Measurements from ENCODE around the gene RALY.

RALY gene

DNA sequence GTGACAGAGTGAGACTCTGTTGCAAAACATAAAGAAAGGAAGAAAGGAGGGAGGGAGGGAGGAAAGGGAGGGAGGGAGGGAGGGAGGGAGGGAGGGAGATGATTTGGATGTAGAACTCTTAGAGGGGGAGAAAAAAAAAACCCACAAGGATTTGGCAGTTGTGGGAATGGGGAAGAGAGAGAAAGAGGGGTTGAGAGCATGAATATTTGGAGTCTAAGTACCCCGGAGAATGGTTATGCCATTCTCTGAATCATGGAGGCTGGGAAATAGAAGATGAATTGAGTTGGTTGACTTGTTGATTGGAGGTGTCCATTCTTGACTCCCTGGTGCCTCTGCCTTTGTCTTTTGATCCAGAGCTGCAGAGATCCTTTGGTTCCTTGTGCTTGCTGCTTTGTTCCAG lies 35.7 kb downstream of the RALY start:
- no peak overlapping the region for H3K4me3 ChIP-seq (ENCODE audit: low read length)
- H3K27me3 ChIP-seq (ENCODE audit: insufficient read depth, low read length) = no peaks in the 10 kb centered on the region
- no peak overlapping the region for H2AFZ ChIP-seq (ENCODE audit: low read depth, low read length)
- peaks cover 35% of the 10 kb centered on the region for H3K36me3 ChIP-seq (ENCODE audit: insufficient read depth, low read length)
- H3K4me1 ChIP-seq (ENCODE audit: insufficient read depth, low read length) = no peaks in the 10 kb centered on the region
- no peaks in the 10 kb centered on the region for H3K9me3 ChIP-seq (ENCODE audit: low read length)

DNA sequence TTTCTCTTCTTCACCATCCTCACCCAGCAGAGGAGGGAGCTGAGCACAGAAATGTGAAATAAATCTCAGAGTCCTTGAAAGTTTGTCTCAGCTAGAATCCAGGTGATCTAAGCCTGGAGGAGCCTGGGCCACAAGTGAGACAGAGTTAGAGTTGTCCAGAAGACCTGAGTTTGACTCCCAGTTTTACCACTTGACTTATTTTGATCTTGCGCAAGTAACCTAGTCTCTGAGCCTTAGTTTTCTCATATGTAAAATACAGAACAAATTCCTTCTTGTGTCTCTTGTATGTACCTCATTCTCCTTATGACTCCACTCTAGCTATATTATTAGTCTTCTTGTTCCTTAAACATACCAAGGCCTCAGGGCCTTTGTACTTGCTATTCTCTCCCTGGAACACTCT lies 36.7 kb downstream of the RALY start:
- H3K27me3 ChIP-seq (ENCODE audit: insufficient read depth, low read length) = no peaks in the 10 kb centered on the region
- no peaks in the 10 kb centered on the region for H3K4me1 ChIP-seq (ENCODE audit: insufficient read depth, low read length)
- no peak overlapping the region for H3K4me3 ChIP-seq (ENCODE audit: low read length)
- H2AFZ ChIP-seq (ENCODE audit: low read depth, low read length) = no peak overlapping the region
- H3K36me3 ChIP-seq (ENCODE audit: insufficient read depth, low read length) = peaks cover 35% of the 10 kb centered on the region
- no peaks in the 10 kb centered on the region for H3K9me3 ChIP-seq (ENCODE audit: low read length)

DNA sequence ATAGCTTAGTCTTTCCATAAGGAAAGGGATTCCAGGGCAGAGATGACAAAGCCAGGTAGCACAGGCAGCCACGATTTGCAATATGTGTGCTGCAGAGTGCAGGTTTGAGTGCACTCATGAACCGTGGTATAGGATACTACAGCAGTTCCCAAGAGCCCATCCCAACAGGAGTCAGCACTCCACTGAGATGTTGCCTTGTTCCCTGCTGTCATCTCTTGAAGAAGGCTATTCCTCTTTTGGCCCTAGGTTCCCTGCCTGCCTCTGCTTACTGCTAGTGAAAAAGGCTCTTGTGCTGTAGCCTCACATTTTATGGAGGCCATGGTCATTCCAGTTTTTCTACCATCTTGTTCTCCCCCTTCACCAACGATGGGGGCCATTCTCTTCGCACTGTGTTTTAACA lies 40.2 kb downstream of the RALY start:
- Histone ChIP-seq H3K9me3 (ENCODE audit: low read length) (no peaks in the 10 kb centered on the region), H2AFZ (ENCODE audit: low read depth, low read length) (no peak overlapping the region), H3K4me3 (ENCODE audit: low read length) (no peak overlapping the region), H3K4me1 (ENCODE audit: insufficient read depth, low read length) (no peaks in the 10 kb centered on the region), H3K36me3 (ENCODE audit: insufficient read depth, low read length) (peaks cover 39% of the 10 kb centered on the region), H3K27me3 (ENCODE audit: insufficient read depth, low read length) (no peaks in the 10 kb centered on the region)

DNA sequence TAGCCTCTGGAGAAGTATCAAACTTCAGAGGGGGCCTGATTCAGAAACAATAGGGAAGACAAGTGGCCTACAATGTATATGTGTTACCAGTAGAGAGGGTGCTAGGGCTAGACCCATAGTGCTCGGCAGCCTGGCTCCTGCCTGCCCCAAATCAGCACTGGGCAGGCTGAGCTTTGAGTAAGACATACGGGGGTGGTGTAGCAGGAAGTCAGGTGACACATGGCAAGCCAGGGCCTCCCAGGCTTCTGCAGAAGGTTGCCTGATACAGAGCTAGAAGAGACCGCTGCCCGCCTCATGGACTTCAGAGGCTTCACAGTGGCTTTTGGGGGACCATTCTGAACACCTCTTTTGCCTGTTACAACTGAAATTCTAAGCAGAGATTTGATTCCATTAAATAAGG lies 43.4 kb downstream of the RALY start:
- H3K36me3 ChIP-seq (ENCODE audit: insufficient read depth, low read length) = peaks cover 28% of the 10 kb centered on the region
- H3K4me1 ChIP-seq (ENCODE audit: insufficient read depth, low read length) = no peaks in the 10 kb centered on the region

DNA sequence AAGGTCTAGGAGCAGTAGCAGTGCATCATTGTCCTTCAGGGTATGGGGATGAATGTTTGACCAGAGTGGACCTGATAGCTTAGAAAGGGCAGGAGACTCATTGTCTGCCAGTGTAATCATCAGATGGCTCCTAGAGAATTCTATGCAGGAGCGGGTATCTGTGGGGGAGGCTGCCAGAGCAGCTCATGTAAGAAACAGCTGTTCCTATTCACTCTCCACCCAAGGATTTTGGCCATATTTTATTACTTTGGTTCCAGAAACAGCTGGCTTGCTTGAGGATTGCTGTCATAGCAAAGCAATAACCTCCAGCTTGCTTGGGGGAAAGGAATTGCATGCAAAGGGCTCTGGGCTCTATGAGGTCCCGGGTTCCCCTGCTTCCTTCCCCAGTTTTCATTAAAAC lies 44.1 kb downstream of the RALY start:
- H3K36me3 ChIP-seq (ENCODE audit: insufficient read depth, low read length) = peaks cover 22% of the 10 kb centered on the region
- H3K9me3 ChIP-seq (ENCODE audit: low read length) = no peaks in the 10 kb centered on the region

More for the DNA sequence above, 43.4 kb downstream of the RALY start:
- Histone ChIP-seq H3K4me3 (ENCODE audit: low read length) (no peak overlapping the region), H2AFZ (ENCODE audit: low read depth, low read length) (no peak overlapping the region), H3K9me3 (ENCODE audit: low read length) (no peaks in the 10 kb centered on the region), H3K27me3 (ENCODE audit: insufficient read depth, low read length) (no peaks in the 10 kb centered on the region)

DNA sequence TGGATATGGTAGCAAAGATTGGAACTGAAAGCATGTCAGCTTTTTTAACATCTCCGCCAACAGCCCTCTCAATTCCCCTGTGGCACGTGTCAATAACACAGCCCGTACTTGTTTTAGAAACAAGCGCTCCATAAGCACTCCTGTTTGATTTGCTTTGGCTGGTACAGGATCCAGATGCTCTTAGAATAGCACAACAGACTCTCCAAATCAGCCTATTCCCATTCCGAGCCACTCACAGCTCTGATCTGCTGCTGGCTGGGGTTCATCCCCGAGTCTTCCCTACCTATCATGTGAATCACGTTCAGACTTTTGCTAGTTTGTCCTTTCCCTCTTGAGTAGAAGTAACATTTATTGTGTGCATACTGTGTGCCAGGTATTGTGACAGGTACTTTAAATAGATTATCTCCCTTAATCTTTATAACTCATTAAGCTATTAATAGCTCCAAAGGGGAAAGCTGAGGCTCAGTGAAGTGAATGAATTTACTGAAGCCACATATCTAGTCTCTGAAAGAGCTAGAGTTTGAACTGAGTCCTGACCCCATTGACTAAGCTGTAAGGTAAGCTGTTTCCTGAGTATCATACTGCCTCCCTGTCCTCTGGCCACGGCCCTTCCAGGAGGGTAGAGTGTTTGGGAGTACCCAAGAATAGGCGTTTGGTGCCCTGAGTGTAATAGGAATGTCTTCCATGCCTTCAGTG lies 46.7 kb downstream of the RALY start:
- H3K9me3 ChIP-seq (ENCODE audit: low read length) = no peaks in the 10 kb centered on the region
- no peak overlapping the region for H3K4me3 ChIP-seq (ENCODE audit: low read length)
- H3K4me1 ChIP-seq (ENCODE audit: insufficient read depth, low read length) = peaks cover 6% of the 10 kb centered on the region
- no peak overlapping the region for H2AFZ ChIP-seq (ENCODE audit: low read depth, low read length)
- no peaks in the 10 kb centered on the region for H3K27me3 ChIP-seq (ENCODE audit: insufficient read depth, low read length)
- H3K36me3 ChIP-seq (ENCODE audit: insufficient read depth, low read length) = peaks cover 6% of the 10 kb centered on the region

More for the DNA sequence above, 44.1 kb downstream of the RALY start:
- Histone ChIP-seq H2AFZ (ENCODE audit: low read depth, low read length) (no peak overlapping the region), H3K4me3 (ENCODE audit: low read length) (no peak overlapping the region), H3K4me1 (ENCODE audit: insufficient read depth, low read length) (peaks cover 2% of the 10 kb centered on the region), H3K27me3 (ENCODE audit: insufficient read depth, low read length) (no peaks in the 10 kb centered on the region)

DNA sequence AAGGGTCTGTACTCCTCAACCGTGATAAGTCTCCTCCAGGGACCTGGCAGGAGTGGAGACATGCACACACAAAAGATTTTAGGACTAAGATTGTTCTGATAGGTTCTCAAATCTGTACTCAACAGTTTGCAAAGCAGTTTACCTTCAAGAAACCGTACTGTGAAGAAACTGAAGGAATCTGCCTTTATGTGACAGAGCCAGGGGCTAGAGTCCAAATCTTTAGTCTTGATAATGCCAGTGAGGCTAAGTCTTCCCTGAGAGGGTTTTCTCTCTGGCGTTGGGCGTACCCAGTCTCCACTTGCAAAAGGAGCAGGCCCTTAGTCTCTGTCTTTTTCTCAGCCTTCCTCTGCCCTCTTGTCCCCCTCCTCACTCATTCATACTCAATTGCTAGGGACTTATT lies 47.5 kb downstream of the RALY start:
- Histone ChIP-seq H3K27me3 (ENCODE audit: insufficient read depth, low read length) (no peaks in the 10 kb centered on the region), H3K36me3 (ENCODE audit: insufficient read depth, low read length) (peaks cover 6% of the 10 kb centered on the region), H3K9me3 (ENCODE audit: low read length) (no peaks in the 10 kb centered on the region), H3K4me1 (ENCODE audit: insufficient read depth, low read length) (peaks cover 10% of the 10 kb centered on the region), H3K4me3 (ENCODE audit: low read length) (no peak overlapping the region), H2AFZ (ENCODE audit: low read depth, low read length) (no peak overlapping the region)

DNA sequence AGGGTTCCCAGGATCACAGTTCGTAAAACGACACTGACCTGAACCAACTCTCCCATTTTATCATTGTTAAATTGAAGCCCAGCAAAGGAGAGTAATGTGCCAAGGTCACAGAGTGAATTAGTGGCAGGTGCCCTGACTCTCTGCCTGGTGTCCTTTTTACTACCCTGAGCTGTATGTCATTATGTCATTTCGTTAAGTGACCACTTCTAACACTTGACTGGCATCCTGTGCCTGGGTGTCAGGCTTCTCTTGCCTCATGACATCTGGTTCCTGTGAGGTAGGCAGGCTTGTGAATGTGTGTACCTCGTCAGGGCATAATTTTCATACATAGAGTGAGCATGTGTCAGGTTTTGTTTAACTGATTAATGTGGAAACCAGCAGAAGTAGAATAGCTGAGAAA lies 48.6 kb downstream of the RALY start:
- Histone ChIP-seq H3K9me3 (ENCODE audit: low read length) (no peaks in the 10 kb centered on the region), H3K4me1 (ENCODE audit: insufficient read depth, low read length) (peaks cover 10% of the 10 kb centered on the region), H3K36me3 (ENCODE audit: insufficient read depth, low read length) (peaks cover 3% of the 10 kb centered on the region), H3K27me3 (ENCODE audit: insufficient read depth, low read length) (no peaks in the 10 kb centered on the region), H2AFZ (ENCODE audit: low read depth, low read length) (no peak overlapping the region), H3K4me3 (ENCODE audit: low read length) (no peak overlapping the region)

DNA sequence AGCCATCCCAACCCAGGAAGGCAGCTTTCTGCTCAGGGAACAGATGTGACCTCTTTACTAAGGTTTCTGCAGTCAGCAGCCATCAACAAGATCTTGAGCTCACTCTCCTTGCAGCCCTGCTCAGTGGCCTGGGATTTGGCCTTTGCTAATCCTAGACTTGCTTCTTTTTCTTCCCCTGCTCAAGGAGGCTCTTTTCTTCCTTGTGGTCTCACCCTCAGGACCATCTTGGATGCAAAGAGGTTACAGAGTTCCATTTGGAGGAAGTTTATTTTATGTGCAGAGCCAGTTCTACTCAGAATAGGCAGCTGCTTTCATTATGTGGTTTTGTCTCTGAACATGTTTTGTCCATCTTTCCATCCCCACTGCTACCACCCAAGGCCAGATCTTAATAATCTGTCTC lies 49.3 kb downstream of the RALY start:
- H3K4me1 ChIP-seq (ENCODE audit: insufficient read depth, low read length) = peaks cover 10% of the 10 kb centered on the region
- H3K4me3 ChIP-seq (ENCODE audit: low read length) = no peak overlapping the region
- H3K9me3 ChIP-seq (ENCODE audit: low read length) = no peaks in the 10 kb centered on the region
- H2AFZ ChIP-seq (ENCODE audit: low read depth, low read length) = no peak overlapping the region
- H3K27me3 ChIP-seq (ENCODE audit: insufficient read depth, low read length) = no peaks in the 10 kb centered on the region
- H3K36me3 ChIP-seq (ENCODE audit: insufficient read depth, low read length) = peaks cover 3% of the 10 kb centered on the region

DNA sequence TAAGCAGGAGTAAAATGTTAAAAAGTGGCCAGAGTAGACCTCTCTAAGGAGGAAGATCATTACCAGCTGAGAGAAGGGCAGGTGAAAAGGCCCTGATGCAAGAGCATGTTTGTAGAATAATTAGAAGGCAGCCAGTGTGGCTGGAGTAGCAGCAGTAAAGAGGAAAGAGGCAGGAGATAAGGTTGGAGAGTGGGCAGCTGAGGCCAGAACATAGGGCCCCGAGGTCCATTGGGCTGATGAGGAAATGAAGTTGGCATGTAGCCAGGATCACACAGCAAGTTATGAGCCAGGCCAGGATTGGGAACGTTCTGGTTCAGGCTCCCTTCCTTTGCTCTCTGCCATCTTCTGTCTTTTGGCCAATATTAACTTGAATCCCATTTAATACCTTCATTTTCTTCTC lies 51.6 kb downstream of the RALY start:
- no peaks in the 10 kb centered on the region for H3K9me3 ChIP-seq (ENCODE audit: low read length)
- H3K27me3 ChIP-seq (ENCODE audit: insufficient read depth, low read length) = no peaks in the 10 kb centered on the region
- no peak overlapping the region for H2AFZ ChIP-seq (ENCODE audit: low read depth, low read length)
- H3K36me3 ChIP-seq (ENCODE audit: insufficient read depth, low read length) = peaks cover 3% of the 10 kb centered on the region
- H3K4me3 ChIP-seq (ENCODE audit: low read length) = no peak overlapping the region
- peaks cover 10% of the 10 kb centered on the region for H3K4me1 ChIP-seq (ENCODE audit: insufficient read depth, low read length)

DNA sequence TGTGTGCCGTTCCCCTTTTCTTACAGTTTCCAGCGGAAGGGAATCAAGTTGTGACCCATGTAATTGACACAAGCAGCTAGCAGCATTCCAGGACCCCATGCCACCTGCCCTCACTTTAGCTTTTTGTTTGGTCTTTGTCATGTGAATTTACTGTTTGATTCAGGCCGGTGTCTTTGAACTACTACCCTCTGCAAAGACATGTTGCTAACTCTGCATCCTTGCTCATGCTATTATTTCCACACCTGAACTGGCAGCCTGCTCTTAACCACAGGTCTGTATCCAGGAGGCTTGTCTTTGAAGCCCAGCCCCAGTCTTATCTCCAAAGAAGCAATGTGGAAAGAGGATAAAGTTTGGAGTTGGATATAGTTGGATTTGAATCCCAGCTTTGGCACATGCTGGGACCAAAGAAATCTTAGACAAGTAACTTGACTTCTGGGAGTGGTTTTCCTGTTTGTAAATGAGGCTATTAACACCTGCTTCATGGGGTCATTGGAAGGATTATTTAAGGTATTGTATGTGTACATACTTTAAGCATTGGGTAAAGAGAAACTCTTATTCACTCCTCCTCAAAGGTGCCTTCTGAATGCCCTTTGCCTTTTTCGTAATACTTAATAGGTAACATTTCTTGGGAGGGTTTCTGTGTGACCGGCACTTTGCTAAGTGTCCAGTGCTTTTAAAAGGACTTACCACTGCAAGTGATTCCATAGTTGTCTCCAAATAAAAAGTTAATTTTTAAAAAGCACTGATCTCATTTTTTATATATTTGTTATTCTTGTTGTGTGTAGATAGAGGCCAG lies 52.4 kb downstream of the RALY start:
- H3K4me3 ChIP-seq (ENCODE audit: low read length) = no peak overlapping the region
- H3K4me1 ChIP-seq (ENCODE audit: insufficient read depth, low read length) = peaks cover 10% of the 10 kb centered on the region
- no peaks in the 10 kb centered on the region for H3K9me3 ChIP-seq (ENCODE audit: low read length)
- H3K27me3 ChIP-seq (ENCODE audit: insufficient read depth, low read length) = no peaks in the 10 kb centered on the region
- no peak overlapping the region for H2AFZ ChIP-seq (ENCODE audit: low read depth, low read length)
- no peaks in the 10 kb centered on the region for H3K36me3 ChIP-seq (ENCODE audit: insufficient read depth, low read length)

DNA sequence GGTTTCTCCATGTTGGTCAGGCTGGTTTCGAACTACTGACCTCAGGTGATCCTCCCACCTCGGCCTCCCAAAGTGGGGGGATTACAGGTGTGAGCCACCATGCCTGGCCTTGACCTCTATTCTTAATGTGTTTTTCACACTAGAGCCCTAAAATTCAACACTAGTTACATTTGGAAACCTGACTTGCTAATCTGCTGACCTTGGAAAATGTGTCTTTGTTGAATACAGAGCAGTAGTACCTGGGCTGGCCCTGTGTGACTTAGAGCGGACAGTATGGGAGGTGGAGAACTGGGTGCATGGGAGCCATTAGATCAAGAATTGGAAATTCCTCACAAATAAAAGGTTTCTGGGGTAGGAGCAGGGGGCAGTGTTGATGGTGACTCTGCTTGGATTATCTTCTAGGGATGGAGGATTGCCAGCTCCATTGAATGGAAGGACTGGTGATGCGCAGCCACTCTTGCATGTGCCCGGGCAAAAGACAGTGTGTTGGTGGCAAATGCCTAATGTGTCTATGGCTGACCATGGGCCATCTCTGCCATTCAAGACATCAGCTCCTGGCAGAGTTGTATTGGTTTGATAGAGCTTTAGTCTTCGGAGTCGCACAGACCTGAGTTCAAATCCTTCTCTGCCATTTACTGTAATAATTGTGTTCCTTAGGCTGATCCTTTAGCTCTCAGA lies 53.4 kb downstream of the RALY start:
- Histone ChIP-seq H2AFZ (ENCODE audit: low read depth, low read length) (no peak overlapping the region), H3K4me1 (ENCODE audit: insufficient read depth, low read length) (peaks cover 10% of the 10 kb centered on the region), H3K27me3 (ENCODE audit: insufficient read depth, low read length) (no peaks in the 10 kb centered on the region), H3K4me3 (ENCODE audit: low read length) (no peak overlapping the region), H3K9me3 (ENCODE audit: low read length) (no peaks in the 10 kb centered on the region), H3K36me3 (ENCODE audit: insufficient read depth, low read length) (no peaks in the 10 kb centered on the region)

DNA sequence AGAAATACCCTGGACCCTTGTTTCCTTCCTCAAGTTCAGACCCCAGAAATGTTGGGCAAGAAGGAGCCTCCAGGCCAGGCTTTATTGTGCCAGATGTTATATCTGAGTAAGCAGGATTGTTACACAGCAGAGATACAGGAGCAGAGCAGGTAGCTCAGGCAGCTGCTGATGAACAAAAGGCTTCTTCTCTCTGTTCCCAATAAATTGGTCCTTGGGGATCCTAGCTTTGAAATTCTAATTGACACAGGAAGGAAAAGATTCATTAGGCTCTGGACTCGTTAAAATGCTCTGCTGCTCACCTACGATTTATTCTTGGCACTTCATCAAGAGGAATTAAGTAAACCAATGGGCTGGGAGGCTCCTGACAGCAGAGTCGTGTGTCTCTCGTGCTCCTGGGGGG lies 54.2 kb downstream of the RALY start:
- no peak overlapping the region for H3K4me3 ChIP-seq (ENCODE audit: low read length)
- no peaks in the 10 kb centered on the region for H3K27me3 ChIP-seq (ENCODE audit: insufficient read depth, low read length)
- no peak overlapping the region for H2AFZ ChIP-seq (ENCODE audit: low read depth, low read length)
- peaks cover 8% of the 10 kb centered on the region for H3K4me1 ChIP-seq (ENCODE audit: insufficient read depth, low read length)
- H3K36me3 ChIP-seq (ENCODE audit: insufficient read depth, low read length) = no peaks in the 10 kb centered on the region
- no peaks in the 10 kb centered on the region for H3K9me3 ChIP-seq (ENCODE audit: low read length)

Data from neuron (in vitro differentiated cells).